Activated B cell treated with CpG ODN at 0.5 μM for 24 hours (primary cell): ENCODE measurements around the gene EMX1. TPM values are rescaled to one million over a fixed set of nuclear protein-coding genes. Genes with fewer than 3 reads are reported as not detected.
A peak's percentile ranks its signal among the peaks of the same experiment; 100 is the strongest.

Experiments used
- ATAC-seq: fragments of 200-7000 bp; cut with Tn5 transposase; one replicate; pipeline ENCODE4 v1.10.0; 2021; ENCODE audit warnings: low read depth, mild to moderate bottlenecking, moderate library complexity
- CTCF ChIA-PET: fragments of 350-600 bp; sonication (Branson Sonifier 250); formaldehyde crosslinking; loops from one replicate; lab custom pipeline; 2021; ENCODE audit warnings: antibody characterized with exemption; lab: Charles Lee
- POLR2A ChIA-PET: fragments of 350-600 bp; sonication (Branson Sonifier 250); formaldehyde crosslinking; loops from one replicate; lab custom pipeline; 2021; ENCODE audit warnings: antibody characterized with exemption; lab: Charles Lee
- DNase-seq: peaks from one replicate; pipeline ENCODE4 v3.0.0; 2022
- H3K27ac Mint-ChIP-seq: one replicate; pipeline ENCODE4 v1.8.0; 2020; ENCODE audit warnings: mixed read lengths
- H3K27me3 Mint-ChIP-seq: one replicate; pipeline ENCODE4 v1.8.0; 2021; ENCODE audit warnings: mixed read lengths
- H3K36me3 Mint-ChIP-seq: one replicate; pipeline ENCODE4 v1.8.0; 2021; ENCODE audit warnings: low read depth, mixed read lengths
- H3K4me1 Mint-ChIP-seq: one replicate; pipeline ENCODE4 v1.8.0; 2021; ENCODE audit warnings: mixed read lengths
- H3K4me3 Mint-ChIP-seq: one replicate; pipeline ENCODE4 v1.8.0; 2020; ENCODE audit warnings: mild to moderate bottlenecking, mixed read lengths
- H3K9me3 Mint-ChIP-seq: one replicate; pipeline ENCODE4 v1.8.0; 2020; ENCODE audit warnings: mixed read lengths
- intact Hi-C: fragments of 100-400 bp; cut with micrococcal nuclease; formaldehyde crosslinking; loops from one replicate; pipeline ENCODE4 v1.15.1; 2024
- total RNA-seq: library from RNA; stranded (reverse); gene quantifications from 2 replicates; pipeline ENCODE4 v1.2.3, GENCODE V29; 2022
- TF ChIP-seq, protein P1 (sequence below): fragments of 200-600 bp; IDR thresholded peaks from one replicate; pipeline ENCODE4 v1.8.0; 2022; ENCODE audit warnings: antibody characterized with exemption, mild to moderate bottlenecking

The EMX1 gene
- 0.22 TPM in 1 of 2 replicates, not detected in the other for total RNA-seq

DNA sequence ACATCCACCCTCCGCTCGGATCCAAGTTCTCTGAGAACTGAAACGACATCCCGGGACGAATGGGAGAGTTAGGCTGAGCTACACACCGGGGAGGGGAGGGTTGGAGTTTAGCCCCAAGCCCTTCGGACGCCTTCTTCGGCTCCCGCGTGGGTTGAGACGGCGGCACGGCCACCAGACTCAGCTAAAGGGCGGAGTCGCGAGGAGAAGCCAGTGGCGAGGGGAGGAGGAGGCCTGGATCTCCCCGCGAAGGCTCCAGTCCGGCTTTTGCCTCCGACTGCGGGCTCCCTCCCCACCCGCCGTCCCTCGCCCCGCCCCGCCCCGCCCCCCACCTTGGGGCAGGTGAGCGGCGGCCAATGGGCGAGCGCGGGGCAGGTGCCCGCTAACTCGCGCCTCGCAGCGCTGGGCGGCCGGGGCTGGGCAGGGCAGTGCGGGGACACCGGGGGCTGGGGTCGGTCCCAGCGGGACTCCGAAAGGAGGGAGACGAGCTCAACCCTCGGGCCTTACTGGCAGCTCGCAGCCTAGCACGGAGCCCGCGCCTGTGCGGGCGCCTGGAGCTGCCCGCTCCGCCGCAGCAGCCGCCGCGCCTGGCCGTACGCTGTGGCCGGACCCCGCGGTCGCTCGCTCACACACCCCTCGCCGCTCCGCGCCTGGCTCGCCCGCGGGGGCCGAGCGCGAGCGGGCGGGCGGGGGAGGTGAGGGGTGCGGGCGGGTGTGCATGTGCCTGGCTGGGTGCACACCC is at the start of gene EMX1:
TSS of gene EMX1 (plus strand) at position 382 of the 739 bp plus-strand sequence. CDS start at position 716, 334 bp downstream.
- ATAC-seq (peak; percentile 63), DNase-seq (peak; percentile 56)
- Mint-ChIP-seq H3K27me3 (peaks cover 64% of the 10 kb centered on the region), H3K4me1 (peaks cover 35% of the 10 kb centered on the region), H3K36me3 (no peaks in the 10 kb centered on the region), H3K27ac (peak within 1 kb of the TSS; percentile 35), H3K9me3 (no peaks in the 10 kb centered on the region), H3K4me3 (peak within 1 kb of the TSS; percentile 81)
- TF ChIP-seq, protein P1, sequence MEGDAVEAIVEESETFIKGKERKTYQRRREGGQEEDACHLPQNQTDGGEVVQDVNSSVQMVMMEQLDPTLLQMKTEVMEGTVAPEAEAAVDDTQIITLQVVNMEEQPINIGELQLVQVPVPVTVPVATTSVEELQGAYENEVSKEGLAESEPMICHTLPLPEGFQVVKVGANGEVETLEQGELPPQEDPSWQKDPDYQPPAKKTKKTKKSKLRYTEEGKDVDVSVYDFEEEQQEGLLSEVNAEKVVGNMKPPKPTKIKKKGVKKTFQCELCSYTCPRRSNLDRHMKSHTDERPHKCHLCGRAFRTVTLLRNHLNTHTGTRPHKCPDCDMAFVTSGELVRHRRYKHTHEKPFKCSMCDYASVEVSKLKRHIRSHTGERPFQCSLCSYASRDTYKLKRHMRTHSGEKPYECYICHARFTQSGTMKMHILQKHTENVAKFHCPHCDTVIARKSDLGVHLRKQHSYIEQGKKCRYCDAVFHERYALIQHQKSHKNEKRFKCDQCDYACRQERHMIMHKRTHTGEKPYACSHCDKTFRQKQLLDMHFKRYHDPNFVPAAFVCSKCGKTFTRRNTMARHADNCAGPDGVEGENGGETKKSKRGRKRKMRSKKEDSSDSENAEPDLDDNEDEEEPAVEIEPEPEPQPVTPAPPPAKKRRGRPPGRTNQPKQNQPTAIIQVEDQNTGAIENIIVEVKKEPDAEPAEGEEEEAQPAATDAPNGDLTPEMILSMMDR: no peak
- CTCF ChIA-PET: interaction anchor here (1.3 kb wide), 1 partner anchor 25 kb away, joined by 4 read pairs; no protein-coding TSS in a partner anchor
- intact Hi-C loops: loop anchor here (2.0 to 5.0 kb wide), 4 partner anchors 153 to 770 kb away; partner anchors contain the start of genes CYP26B1, EGR4, RAB11FIP5 and SFXN5
- POLR2A ChIA-PET: interaction anchor here (1.8 kb wide), 1 partner anchor 316 kb away, joined by 5 read pairs; the partner anchor contains the start of genes CCT7 and PRADC1

DNA sequence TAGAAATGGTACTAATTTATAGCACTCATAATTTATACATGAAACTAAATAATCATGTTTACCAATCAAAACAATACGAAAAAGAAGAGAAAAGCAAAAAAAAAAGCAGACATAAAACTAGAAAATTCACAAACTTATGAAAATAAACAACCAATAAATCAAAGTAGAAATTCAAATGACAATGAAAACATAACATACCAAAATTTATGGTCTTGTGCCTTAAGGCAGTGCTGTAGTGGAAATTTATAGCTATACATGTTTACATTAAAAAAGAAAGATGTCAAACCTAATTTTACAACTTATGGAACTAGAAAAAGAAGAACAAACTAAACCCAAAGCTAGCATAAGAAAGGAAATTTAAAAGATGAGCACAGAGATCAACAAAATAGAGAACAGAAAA is 46.3 kb upstream of the EMX1 start:
- H3K27me3 Mint-ChIP-seq: peaks cover 20% of the 10 kb centered on the region
- no peaks in the 10 kb centered on the region for H3K36me3 Mint-ChIP-seq
- no peak overlapping the region for H3K27ac Mint-ChIP-seq
- POLR2A ChIA-PET: no interaction called here
- intact Hi-C loops: no loop called here
- CTCF ChIA-PET: no interaction called here
- ATAC-seq: no peak
- TF ChIP-seq, protein P1: no peak
- no peak for DNase-seq
- H3K9me3 Mint-ChIP-seq: peaks cover 8% of the 10 kb centered on the region
- H3K4me3 Mint-ChIP-seq: no peak overlapping the region
- H3K4me1 Mint-ChIP-seq: no peaks in the 10 kb centered on the region

DNA sequence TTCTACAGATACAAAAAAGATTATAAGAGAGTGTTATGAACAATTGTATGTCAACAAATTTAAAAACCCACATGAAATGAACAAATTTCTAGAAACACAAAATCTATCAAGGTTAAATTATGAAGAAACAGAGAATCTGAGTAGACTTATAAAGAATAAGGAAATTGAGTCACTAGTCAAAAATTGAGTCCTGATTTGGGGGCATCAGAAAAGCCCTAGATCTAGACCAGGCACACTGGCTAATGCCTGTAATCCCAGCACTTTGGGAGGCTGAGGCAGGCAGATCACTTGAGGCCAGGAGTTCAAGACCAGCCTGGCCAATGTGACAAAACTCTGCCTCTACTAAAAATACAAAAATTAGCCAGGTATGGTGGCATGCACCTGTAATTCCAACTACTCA is 45.4 kb upstream of the EMX1 start:
- ATAC-seq (no peak), DNase-seq (no peak)
- no peaks in the 10 kb centered on the region for H3K36me3 Mint-ChIP-seq
- peaks cover 19% of the 10 kb centered on the region for H3K27me3 Mint-ChIP-seq
- intact Hi-C loops: no loop called here
- TF ChIP-seq, protein P1: no peak
- CTCF ChIA-PET: no interaction called here
- H3K9me3 Mint-ChIP-seq: peaks cover 8% of the 10 kb centered on the region
- POLR2A ChIA-PET: no interaction called here
- no peaks in the 10 kb centered on the region for H3K4me1 Mint-ChIP-seq
- no peak overlapping the region for H3K27ac Mint-ChIP-seq
- no peak overlapping the region for H3K4me3 Mint-ChIP-seq

DNA sequence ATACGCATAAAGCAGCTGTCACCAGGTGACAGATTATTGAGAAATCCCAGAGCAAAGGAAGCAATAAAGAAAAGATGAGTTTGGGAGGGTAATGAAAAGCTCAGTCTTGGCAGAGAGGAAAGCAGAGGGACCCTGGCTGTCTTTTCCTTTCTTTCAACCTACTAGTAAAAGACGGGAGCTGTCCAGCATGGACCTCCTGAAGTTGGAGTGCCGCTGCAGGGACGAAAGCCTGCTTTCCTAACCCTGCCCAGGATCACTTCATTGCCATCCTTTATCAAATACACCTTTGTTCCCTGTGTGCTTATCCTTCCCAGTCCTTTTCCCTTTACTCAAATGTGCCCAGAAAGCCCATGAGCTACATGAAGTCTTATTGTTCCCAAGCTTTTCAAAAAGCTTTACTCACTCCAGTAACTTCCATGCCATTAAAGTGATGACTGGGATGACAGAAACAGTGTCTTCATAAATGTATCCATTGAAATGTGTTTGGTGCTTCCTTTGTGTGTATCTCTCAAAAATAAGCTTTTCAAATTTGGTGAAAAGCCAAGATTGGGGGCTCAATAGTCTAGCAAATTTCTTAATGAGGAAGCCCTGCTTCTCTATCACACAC is 33.9 kb upstream of the EMX1 start:
- Mint-ChIP-seq H3K27ac (no peak overlapping the region), H3K36me3 (no peaks in the 10 kb centered on the region), H3K9me3 (no peaks in the 10 kb centered on the region), H3K27me3 (peaks cover 43% of the 10 kb centered on the region), H3K4me1 (peaks cover 13% of the 10 kb centered on the region), H3K4me3 (no peak overlapping the region)
- ChIA-PET CTCF (no interaction called here), POLR2A (no interaction called here)
- ATAC-seq (no peak), DNase-seq (no peak)
- intact Hi-C loops: no loop called here
- TF ChIP-seq, protein P1: no peak

DNA sequence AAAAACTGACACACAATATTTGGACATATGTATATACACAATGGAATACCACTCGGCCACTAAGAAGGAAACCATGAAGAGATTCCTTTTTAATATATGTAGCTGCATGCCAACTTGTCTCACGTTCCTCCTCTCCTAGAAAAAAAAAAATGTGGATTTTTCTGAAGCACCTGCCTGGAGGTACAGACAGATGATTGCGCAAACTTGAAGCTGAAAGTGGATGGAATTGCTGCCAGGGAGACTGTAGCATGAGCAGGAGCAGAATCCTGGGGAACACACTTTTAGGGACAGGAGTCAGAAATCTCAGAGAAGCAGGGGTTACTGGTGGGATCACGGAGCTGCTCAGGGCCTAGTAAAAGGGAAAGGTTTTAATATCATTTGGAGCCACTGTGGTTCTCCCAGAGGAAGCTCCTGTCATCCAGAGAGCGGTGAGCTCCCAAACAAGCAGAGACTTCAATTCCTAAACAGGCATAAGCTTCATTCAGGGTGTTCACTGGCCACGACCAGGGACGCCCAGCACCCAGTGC is 30.8 kb upstream of the EMX1 start:
- Mint-ChIP-seq H3K36me3 (no peaks in the 10 kb centered on the region), H3K4me1 (peaks cover 13% of the 10 kb centered on the region), H3K27me3 (peaks cover 59% of the 10 kb centered on the region), H3K9me3 (no peaks in the 10 kb centered on the region), H3K27ac (no peak overlapping the region), H3K4me3 (peak overlapping the region; percentile 69)
- TF ChIP-seq, protein P1: no peak
- intact Hi-C loops: loop anchor here (1.0 to 5.0 kb wide), 2 partner anchors 115 to 406 kb away; partner anchors contain the start of gene EGR4
- POLR2A ChIA-PET: no interaction called here
- DNase-seq: no peak
- no peak for ATAC-seq
- CTCF ChIA-PET: interaction anchor here (0.7 to 1.9 kb wide), 7 partner anchors 10 to 291 kb away, joined by 3 to 9 read pairs (median 3); no protein-coding TSS in a partner anchor
